H1 (cell line): ENCODE measurements around the gene MAMSTR. TPM values are rescaled to one million over a fixed set of nuclear protein-coding genes. Genes with fewer than 3 reads are reported as not detected.

Experiments
- CTCF ChIA-PET: fragments of 300-600 bp; sonication (Branson Sonifier 250); formaldehyde crosslinking; loops from one replicate; lab custom pipeline; 2021; ENCODE audit not compliant: partially characterized antibody; lab: Charles Lee
- POLR2A ChIA-PET: fragments of 300-600 bp; sonication (Branson Sonifier 250); formaldehyde crosslinking; loops from one replicate; lab custom pipeline; 2021; ENCODE audit warnings: inconsistent platforms; ENCODE audit not compliant: partially characterized antibody; lab: Charles Lee
- DNase-seq, 2 experiments: peaks; one replicate each; pipeline versions ENCODE4 v3.0.0 to v3.0.0-alpha.2; 2010 to 2022; ENCODE audit warnings: low spot score in 2 of 2, low read depth in 1 of 2, mixed read lengths in 1 of 2
- FAIRE-seq: peaks from 2 replicates; lab custom pipeline; 2011; peaks lifted over from hg19 to GRCh38; lab: Jason Lieb, UNC
- H2AFZ ChIP-seq: 2 replicates; pipeline ENCODE4 v1.8.1; 2012; ENCODE audit warnings: low read length, inconsistent platforms
- H2AK5ac ChIP-seq: 2 replicates; pipeline ENCODE4 v1.6.1; 2013; ENCODE audit warnings: low read depth, low read length
- H2BK120ac ChIP-seq: replicated peaks from 2 replicates; pipeline ENCODE3; 2013; ENCODE audit warnings: low read depth, low read length, inconsistent platforms
- H2BK12ac ChIP-seq: 2 replicates; pipeline ENCODE4 v1.6.1; 2013; ENCODE audit warnings: low read depth, low read length
- H2BK15ac ChIP-seq: 2 replicates; pipeline ENCODE4 v1.6.1; 2013; ENCODE audit warnings: low read length
- H2BK20ac ChIP-seq: 2 replicates; pipeline ENCODE4 v1.6.1; 2013; ENCODE audit warnings: low read length
- H2BK5ac ChIP-seq: 2 replicates; pipeline ENCODE4 v1.6.1; 2013; ENCODE audit warnings: low read depth, low read length
- H3K14ac ChIP-seq: 2 replicates; pipeline ENCODE4 v1.6.1; 2013; ENCODE audit warnings: inconsistent platforms; ENCODE audit not compliant: insufficient read length
- H3K18ac ChIP-seq: 2 replicates; pipeline ENCODE4 v1.6.1; 2013; ENCODE audit warnings: low read length; ENCODE audit errors: extremely low read depth
- H3K23ac ChIP-seq: 2 replicates; pipeline ENCODE4 v1.6.1; 2013; ENCODE audit warnings: inconsistent platforms; ENCODE audit not compliant: insufficient read length
- H3K23me2 ChIP-seq: 2 replicates; pipeline ENCODE4 v1.6.1; 2013; ENCODE audit warnings: low read depth, low read length
- H3K27ac ChIP-seq: 2 replicates; pipeline ENCODE4 v1.6.1; 2011; ENCODE audit warnings: low read depth, low read length, inconsistent platforms
- H3K27me3 ChIP-seq, 4 experiments: replicated peaks in 1 of 4; 1 replicate in 1 of 4; 2 replicates in 3 of 4; pipeline versions ENCODE4 v1.6.1 to v1.8.1; 2011 to 2013; ENCODE audit warnings: low read length in 3 of 4, mild to moderate bottlenecking in 3 of 4, inconsistent platforms in 2 of 4, mixed read lengths in 2 of 4, moderate library complexity in 1 of 4; ENCODE audit not compliant: control insufficient read depth in 3 of 4, insufficient read depth in 3 of 4; ENCODE audit errors: extremely low read depth in 1 of 4
- H3K36me3 ChIP-seq, 4 experiments: 2 replicates each; pipeline versions ENCODE4 v1.6.1 to v1.8.1; 2011 to 2013; ENCODE audit warnings: mild to moderate bottlenecking in 4 of 4, low read length in 3 of 4, moderate library complexity in 2 of 4, control low read depth in 1 of 4, inconsistent platforms in 1 of 4; ENCODE audit not compliant: insufficient read depth in 4 of 4, control insufficient read depth in 2 of 4
- H3K4ac ChIP-seq: replicated peaks from 2 replicates; pipeline ENCODE3; 2013; ENCODE audit warnings: low read length, low read depth, mixed read lengths, inconsistent platforms; ENCODE audit not compliant: insufficient read length
- H3K4me1 ChIP-seq, 4 experiments: replicated peaks in 1 of 4; 1 replicate in 1 of 4; 2 replicates in 3 of 4; pipeline versions ENCODE4 v1.6.1 to v1.8.1; 2011 to 2013; ENCODE audit warnings: low read length in 3 of 4, inconsistent platforms in 2 of 4, mixed read lengths in 1 of 4; ENCODE audit not compliant: insufficient read depth in 4 of 4, control insufficient read depth in 3 of 4
- H3K4me2 ChIP-seq, 2 experiments: 2 replicates each; pipeline versions ENCODE4 v1.6.1 to v1.8.1; 2011 to 2013; ENCODE audit warnings: low read depth in 2 of 2, low read length in 2 of 2, control low read depth in 1 of 2, inconsistent platforms in 1 of 2, mild to moderate bottlenecking in 1 of 2; ENCODE audit not compliant: insufficient read depth in 1 of 2
- H3K4me3 ChIP-seq, 4 experiments: fragments of 200-600, 300-600 bp in 1 of 4; sonication (generic), shearing (Covaris generic), sonication (Bioruptor Twin) in 1 of 4; 2 replicates each; pipeline versions ENCODE4 v1.5.1 to v1.8.1; 2011 to 2016; ENCODE audit warnings: low read length in 4 of 4, low read depth in 3 of 4, control low read depth in 2 of 4, inconsistent platforms in 2 of 4, mild to moderate bottlenecking in 2 of 4, mixed read lengths in 1 of 4, moderate library complexity in 1 of 4; ENCODE audit not compliant: insufficient read depth in 2 of 4; ENCODE audit errors: extremely low read depth in 1 of 4
- H3K56ac ChIP-seq: replicated peaks from 2 replicates; pipeline ENCODE3; 2013; ENCODE audit warnings: low read depth, mild to moderate bottlenecking, mixed read lengths, low read length, inconsistent platforms; ENCODE audit not compliant: insufficient read length
- H3K79me1 ChIP-seq: 2 replicates; pipeline ENCODE4 v1.6.1; 2013; ENCODE audit warnings: low read depth, low read length, control low read depth
- H3K79me2 ChIP-seq, 2 experiments: 2 replicates each; pipeline versions ENCODE4 v1.6.1 to v1.8.1; 2012 to 2013; ENCODE audit warnings: low read length in 2 of 2, mild to moderate bottlenecking in 2 of 2, inconsistent platforms in 1 of 2; ENCODE audit not compliant: insufficient read depth in 2 of 2, control insufficient read depth in 1 of 2
- H3K9ac ChIP-seq, 4 experiments: replicated peaks in 1 of 4; 1 replicate in 1 of 4; 2 replicates in 3 of 4; pipeline versions ENCODE4 v1.6.1 to v1.8.1; 2011 to 2013; ENCODE audit warnings: low read depth in 3 of 4, low read length in 3 of 4, control low read depth in 2 of 4, mild to moderate bottlenecking in 2 of 4, moderate library complexity in 2 of 4, inconsistent platforms in 1 of 4; ENCODE audit errors: extremely low read depth in 1 of 4
- H3K9me3 ChIP-seq, 2 experiments: 2 replicates each; pipeline versions ENCODE4 v1.6.1 to v1.8.1; 2012 to 2013; ENCODE audit warnings: mild to moderate bottlenecking in 2 of 2, moderate library complexity in 2 of 2, control low read depth in 1 of 2, inconsistent platforms in 1 of 2, low read depth in 1 of 2, low read length in 1 of 2, mixed read lengths in 1 of 2; ENCODE audit not compliant: insufficient read depth in 2 of 2
- H4K20me1 ChIP-seq, 2 experiments: replicated peaks in 1 of 2; 2 replicates each; pipeline versions ENCODE3 to v1.8.1; 2011 to 2013; ENCODE audit warnings: inconsistent platforms in 2 of 2, low read length in 2 of 2, mild to moderate bottlenecking in 1 of 2; ENCODE audit not compliant: insufficient read depth in 2 of 2, control insufficient read depth in 1 of 2
- H4K5ac ChIP-seq: 2 replicates; pipeline ENCODE4 v1.6.1; 2013; ENCODE audit warnings: low read length, low read depth, mixed read lengths, inconsistent platforms; ENCODE audit not compliant: insufficient read length
- H4K8ac ChIP-seq: 2 replicates; pipeline ENCODE4 v1.8.0; 2013; ENCODE audit warnings: mild to moderate bottlenecking, moderate library complexity, low read length, inconsistent platforms; ENCODE audit not compliant: insufficient read depth; ENCODE audit errors: extremely low read depth
- H4K91ac ChIP-seq: replicated peaks from 2 replicates; pipeline ENCODE3; 2013; ENCODE audit warnings: low read length, mixed read lengths, inconsistent platforms; ENCODE audit not compliant: insufficient read length
- BACH1 ChIP-seq: IDR thresholded peaks from 2 replicates; pipeline ENCODE4 v1.6.1; 2012; ENCODE audit warnings: low read length, improper control_type of control experiment
- CEBPB ChIP-seq: IDR thresholded peaks from 2 replicates; pipeline ENCODE4 v1.6.1; 2012; ENCODE audit warnings: low read depth, low read length
- EP300 ChIP-seq, 2 experiments: IDR thresholded peaks; 1 replicate in 1 of 2; 2 replicates in 1 of 2; pipeline ENCODE4 v1.6.1; 2011 to 2012; ENCODE audit warnings: low read depth in 2 of 2, low read length in 2 of 2, mild to moderate bottlenecking in 2 of 2, borderline replicate concordance in 1 of 2, inconsistent platforms in 1 of 2, moderate library complexity in 1 of 2
- GABPA ChIP-seq: IDR thresholded peaks from 2 replicates; pipeline ENCODE4 v1.6.1; 2011; ENCODE audit warnings: mild to moderate bottlenecking, low read length, moderate library complexity, borderline replicate concordance; ENCODE audit not compliant: insufficient read depth
- POLR2AphosphoS5 ChIP-seq: IDR thresholded peaks from 2 replicates; pipeline ENCODE4 v1.6.1; 2011; ENCODE audit warnings: low read depth, low read length
- RAD21 ChIP-seq, 2 experiments: IDR thresholded peaks in 1 of 2; conservative IDR thresholded peaks in 1 of 2; 2 replicates each; pipeline ENCODE4 v1.6.1; 2011; ENCODE audit warnings: low read depth in 2 of 2, low read length in 2 of 2, improper control_type of control experiment in 1 of 2, inconsistent platforms in 1 of 2, mild to moderate bottlenecking in 1 of 2, moderate library complexity in 1 of 2
- SIN3A ChIP-seq, 2 experiments: IDR thresholded peaks in 1 of 2; conservative IDR thresholded peaks in 1 of 2; 2 replicates each; pipeline ENCODE4 v1.6.1; 2011 to 2012; ENCODE audit warnings: low read length in 2 of 2, improper control_type of control experiment in 1 of 2, low read depth in 1 of 2, mild to moderate bottlenecking in 1 of 2
- SIX5 ChIP-seq: IDR thresholded peaks from 2 replicates; pipeline ENCODE4 v1.6.1; 2011; ENCODE audit warnings: mild to moderate bottlenecking, low read depth, low read length
- SP1 ChIP-seq: IDR thresholded peaks from 2 replicates; pipeline ENCODE4 v1.6.1; 2011; ENCODE audit warnings: low read depth, low read length
- SP4 ChIP-seq: IDR thresholded peaks from 2 replicates; pipeline ENCODE4 v1.6.1; 2012; ENCODE audit warnings: low read length, inconsistent platforms
- TBP ChIP-seq: IDR thresholded peaks from 2 replicates; pipeline ENCODE4 v1.6.1; 2011; ENCODE audit warnings: low read depth, low read length, improper control_type of control experiment
- TCF12 ChIP-seq: IDR thresholded peaks from 2 replicates; pipeline ENCODE4 v1.6.1; 2011; ENCODE audit warnings: low read depth, mild to moderate bottlenecking, low read length
- TEAD4 ChIP-seq: IDR thresholded peaks from 2 replicates; pipeline ENCODE4 v1.6.1; 2012; ENCODE audit warnings: low read depth, low read length, inconsistent platforms, mixed read lengths
- ZNF274 ChIP-seq: IDR thresholded peaks from 2 replicates; pipeline ENCODE4 v1.7.0; 2012; ENCODE audit warnings: low read length, borderline replicate concordance; ENCODE audit errors: extremely low read depth
- WGBS, 2 experiments: shearing (Covaris generic) in 1 of 2; methylation state at CpG; one replicate each; pipeline versions ENCODE4 v1.1.6 to v1.1.7; 2013 to 2015; ENCODE audit warnings: low lambda C conversion rate in 2 of 2, mixed read lengths in 2 of 2, inconsistent platforms in 1 of 2, low coverage in 1 of 2, missing lambda C conversion rate in 1 of 2; ENCODE audit not compliant: insufficient replicate concordance in 2 of 2, insufficient coverage in 1 of 2, insufficient read length in 1 of 2; ENCODE audit errors: extremely low coverage in 1 of 2, missing lambda C conversion rate in 1 of 2; 5-methylcytosine and 5-hydroxymethylcytosine counted together
- polyA plus RNA-seq, 7 experiments: library from polyadenylated mRNA; depleted of rRNA in 3 of 7; stranded (reverse) in 5 of 7; unstranded in 2 of 7; fragments of >200 nt in 5 of 7; fragments of 200-250 nt in 2 of 7; gene quantifications; 1 replicate in 5 of 7; 2 replicates in 1 of 7; 4 replicates in 1 of 7; pipeline versions ENCODE4 v1.2.1 to v1.2.3, GENCODE V29; 2011 to 2013; ENCODE audit warnings: missing spikeins in 2 of 7, mixed read lengths in 2 of 7
- total RNA-seq: library from RNA; stranded (reverse); fragmentation: NEBNext Ultra II Directional; extraction: Animal tissue kit (Norgen Biotek cat#: 25700); gene quantifications from 2 replicates; pipeline ENCODE4 v1.2.1, GENCODE V29; 2021

Gene MAMSTR
- total and polyA plus RNA-seq, 2 of the 8 experiments (the other 6 are each of a cell fraction or from before 2014, with no cell fraction given) = 2.0 to 2.3 TPM

DNA sequence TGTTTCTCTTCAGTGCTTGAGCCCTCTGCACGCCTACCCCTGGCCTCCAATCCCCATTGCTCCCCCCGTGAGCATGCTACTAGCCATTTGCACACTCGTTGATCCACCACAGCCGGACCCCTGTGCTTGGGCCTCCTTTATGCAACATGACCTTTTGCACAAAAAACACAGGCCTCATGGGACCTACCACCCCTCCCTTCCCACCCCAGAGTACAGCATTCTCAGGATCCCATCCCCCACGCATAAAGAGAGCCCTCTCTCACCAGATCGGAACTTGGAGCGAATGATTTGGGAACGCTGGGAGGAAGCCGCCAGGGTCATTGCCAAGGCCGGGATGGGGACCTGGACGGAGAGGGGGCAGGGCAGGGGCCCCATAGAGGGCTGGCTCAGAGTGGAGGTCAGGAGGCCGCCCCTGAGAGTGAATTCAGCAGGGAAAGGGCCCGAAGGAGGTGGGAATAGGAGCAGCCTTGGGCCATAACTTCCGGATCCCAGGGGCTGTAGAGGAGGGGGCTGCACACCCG is 754 bp downstream of the MAMSTR start:
- peak overlapping the region; percentile 92 for H2BK15ac ChIP-seq
- no peaks in the 10 kb centered on the region for H3K27me3 ChIP-seq
- no peaks in the 10 kb centered on the region for H3K79me2 ChIP-seq
- peaks cover 0 to 28% (median 12%) of the 10 kb centered on the region in 4 experiments; a peak in 6 of 7 replicates for H3K4me1 ChIP-seq
- FAIRE-seq (no peak), DNase-seq (no peak)
- H3K56ac ChIP-seq = peak overlapping the region; percentile 44
- H3K14ac ChIP-seq = no peak overlapping the region
- H2AK5ac ChIP-seq = no peak overlapping the region
- H3K4me2 ChIP-seq = peak overlapping the region; percentile 32
- no peak overlapping the region for H2BK20ac ChIP-seq
- H4K20me1 ChIP-seq = no peaks in the 10 kb centered on the region
- H3K9me3 ChIP-seq = no peaks in the 10 kb centered on the region
- H2BK12ac ChIP-seq = peak overlapping the region; percentile 60; the same call in 1 of the 2 replicates
- H3K79me1 ChIP-seq = no peaks in the 10 kb centered on the region
- peak overlapping the region; percentile 77 for H4K8ac ChIP-seq
- no peak overlapping the region for H3K9ac ChIP-seq
- no peaks in the 10 kb centered on the region for H3K36me3 ChIP-seq
- no peak overlapping the region for H2BK120ac ChIP-seq
- no peak overlapping the region; the same call in 1 of the 2 replicates for H3K18ac ChIP-seq
- H3K4me3 ChIP-seq = no peak overlapping the region
- WGBS, 2 experiments = 73% methylated on average over 15 of the region's 15 CpGs; no CpG with 5 or more reads in 1 of the 2 experiments
- no peak overlapping the region for H3K27ac ChIP-seq
- CTCF ChIA-PET = interaction anchor here (0.9 to 8.2 kb wide), 4 partner anchors 23 to 108 kb away, joined by 3 to 53 read pairs (median 6); partner anchors contain the start of gene FUT2
- H3K23ac ChIP-seq = no peak overlapping the region
- no peak overlapping the region for H2AFZ ChIP-seq
- H2BK5ac ChIP-seq = peak overlapping the region; percentile 66
- POLR2A ChIA-PET = interaction anchor here (1.0 to 7.7 kb wide), 3 partner anchors 10 to 23 kb away, joined by 3 to 59 read pairs (median 7); partner anchors contain the start of gene FUT2
- peak overlapping the region; percentile 91 for H4K91ac ChIP-seq
- peak overlapping the region; percentile 17 for H4K5ac ChIP-seq
- peak overlapping the region; percentile 83 for H3K4ac ChIP-seq
- peaks cover 14% of the 10 kb centered on the region; the same call in 1 of the 2 replicates for H3K23me2 ChIP-seq
- TF ChIP-seq SP1 = no peak
- TF ChIP-seq BACH1 = no peak
- no peak for TF ChIP-seq RAD21 (IDR thresholded peaks at IDR 0.05 in 1 of 2, conservative IDR thresholded peaks at IDR 0.05 in 1 of 2; ENCODE audit: low read depth in 2 of 2, low read length in 2 of 2)
- TF ChIP-seq TBP = no peak
- no peak for TF ChIP-seq SP4
- no peak for TF ChIP-seq EP300 (IDR thresholded peaks at IDR 0.05; ENCODE audit: borderline replicate concordance in 1 of 2, low read depth in 2 of 2, low read length in 2 of 2)
- no peak for TF ChIP-seq POLR2AphosphoS5
- no peak for TF ChIP-seq TCF12
- no peak for TF ChIP-seq SIN3A (conservative IDR thresholded peaks at IDR 0.05 in 1 of 2, IDR thresholded peaks at IDR 0.05 in 1 of 2; ENCODE audit: low read depth in 1 of 2, low read length in 2 of 2)
- TF ChIP-seq CEBPB = no peak
- no peak for TF ChIP-seq TEAD4
- no peak for TF ChIP-seq SIX5
- TF ChIP-seq ZNF274 = no peak
- TF ChIP-seq GABPA = no peak
